Measurements from ENCODE around the gene ZNF10. TPM values are rescaled to one million over a fixed set of nuclear protein-coding genes. Genes with fewer than 3 reads are reported as not detected.

ZNF10 gene
- total RNA-seq, 2 experiments from 2014 or later = 4.8 to 7.2 TPM

Other genes with a start within 250 kb of the ZNF10 start
- 10 to 100 TPM; 47.9 to 48.6 TPM for gene CHFR, start 243.0 kb upstream of the ZNF10 start, total RNA-seq
- 1 to 10 TPM; 4.2 to 5.1 TPM for gene ZNF605, start 174.3 kb upstream of the ZNF10 start, total RNA-seq
- gene ZNF26, start 144.3 kb upstream of the ZNF10 start, total RNA-seq = 10 to 100 TPM; 17.4 to 19.1 TPM
- gene ZNF84, start 93.1 kb upstream of the ZNF10 start, total RNA-seq = 10 to 100 TPM; 17.0 to 19.6 TPM
- 10 to 100 TPM; 17.0 TPM for gene ZNF140, start 49.7 kb upstream of the ZNF10 start, total RNA-seq
- gene ZNF891, start 353 bp upstream of the ZNF10 start, total RNA-seq = 1 to 10 TPM; 1.4 TPM
- 10 to 100 TPM; 19.8 to 20.5 TPM for gene ZNF268, start 50.9 kb downstream of the ZNF10 start, total RNA-seq
- gene ANHX, start 105.2 kb downstream of the ZNF10 start, total RNA-seq = not detected

Measured in activated naive CD8-positive, alpha-beta T cell treated with anti-CD3 and anti-CD28 coated beads for 36 hours (primary cell).